Activated CD4-positive, alpha-beta T cell treated with anti-CD3 and anti-CD28 coated beads, Interleukin-10, Interleukin-2, amounts not matched to agents 100 ng/mL and 50 ng/mL, durations not matched to agents 16 hours and 8 hours (primary cell): ENCODE measurements around the gene IL12A.
A peak's percentile ranks its signal among the peaks of the same experiment; 100 is the strongest.

ENCODE experiments used
- DNase-seq: peaks from one replicate; pipeline ENCODE4 v3.0.0-alpha.2; 2020

The IL12A gene

DNA sequence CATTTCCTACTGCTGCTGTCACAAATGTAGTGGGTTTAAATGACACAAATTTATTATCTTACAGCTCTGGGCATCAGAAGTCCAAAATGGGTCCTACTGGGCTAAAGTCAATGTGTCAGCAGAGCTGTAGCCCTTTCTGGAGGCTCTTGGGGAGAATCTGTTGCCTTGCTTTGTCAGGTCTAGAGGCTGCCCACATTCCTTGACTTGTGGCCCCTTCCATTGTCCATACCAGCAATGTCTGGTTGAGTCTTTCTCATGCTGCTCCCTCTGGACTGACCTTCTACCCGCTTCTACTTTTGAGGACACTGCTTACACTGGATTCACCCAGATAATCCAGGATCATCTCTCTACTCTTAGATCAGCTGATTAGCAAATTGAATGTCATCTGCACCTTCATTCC lies 3.0 kb downstream of the IL12A start:
- no peak for DNase-seq

- no peak for DNase-seq
Measured at GRCh38 chr3:159992589-159992988, 4.0 kb downstream of the IL12A start.

- DNase-seq = no peak
Measured at GRCh38 chr3:159994182-159994581, 5.5 kb downstream of the IL12A start.

DNA sequence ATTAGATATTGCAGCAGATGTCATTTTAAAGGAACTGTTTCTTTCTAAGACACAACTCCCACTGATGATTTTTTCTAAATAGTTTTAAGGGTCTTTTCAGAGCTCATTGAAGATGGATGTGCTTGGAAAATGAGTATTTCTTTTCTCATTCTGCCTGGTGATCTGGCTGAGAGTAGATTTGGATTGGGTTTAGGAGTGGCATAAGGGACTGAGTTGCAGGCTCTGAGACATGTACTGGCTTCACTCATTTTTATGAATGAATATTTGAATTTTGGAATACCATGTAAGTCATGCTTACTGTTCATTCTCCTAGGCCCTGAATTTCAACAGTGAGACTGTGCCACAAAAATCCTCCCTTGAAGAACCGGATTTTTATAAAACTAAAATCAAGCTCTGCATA lies 6.5 kb downstream of the IL12A start:
- DNase-seq = no peak

GRCh38 chr3:159996018-159996417 lies 7.4 kb downstream of the IL12A start:
- DNase-seq = no peak

DNA sequence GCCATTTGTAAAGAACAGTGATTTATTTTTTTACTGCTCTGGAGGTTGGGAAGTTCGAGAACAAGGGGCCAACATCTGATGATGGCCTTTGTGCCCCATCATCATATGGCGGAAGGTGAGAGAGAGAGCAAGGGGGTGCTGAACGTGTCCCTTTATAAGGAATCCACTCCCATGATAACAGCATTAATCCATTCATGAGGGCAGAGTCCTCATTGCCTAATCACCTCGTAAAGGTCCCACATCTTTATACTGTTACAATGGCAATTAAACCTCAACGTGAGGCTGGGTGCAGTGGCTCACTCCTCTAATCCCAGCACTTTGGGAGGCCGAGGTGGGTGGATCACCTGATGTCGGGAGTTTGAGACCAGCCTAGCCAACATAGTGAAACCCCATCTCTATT lies 8.3 kb downstream of the IL12A start:
- DNase-seq = no peak

GRCh38 chr3:160001148-160001760 lies 12.6 kb downstream of the IL12A start:
- no peak for DNase-seq

GRCh38 chr3:160001850-160002623 lies 13.4 kb downstream of the IL12A start:
- no peak for DNase-seq

GRCh38 chr3:160003520-160004128 lies 15.0 kb downstream of the IL12A start:
- DNase-seq = peak; percentile 77

DNA sequence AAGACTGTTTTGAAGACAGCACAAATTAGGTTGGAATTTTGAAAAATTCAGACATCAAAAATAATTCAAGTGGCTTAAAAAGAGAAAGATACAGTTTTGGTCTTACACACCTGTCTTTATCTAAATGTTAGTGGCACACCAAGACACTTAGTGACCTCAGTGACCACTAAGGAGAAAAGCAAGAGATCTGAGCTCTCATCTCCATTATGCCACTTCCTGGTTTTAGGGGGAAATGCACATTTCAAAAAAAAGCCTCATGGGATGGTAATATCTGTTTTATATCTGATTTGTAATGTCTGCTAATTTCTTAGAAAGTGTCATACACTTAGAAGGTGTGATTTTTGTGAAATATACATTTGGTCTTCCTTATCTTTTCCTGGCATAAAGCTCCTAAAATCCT lies 16.4 kb downstream of the IL12A start:
- DNase-seq = no peak

DNA sequence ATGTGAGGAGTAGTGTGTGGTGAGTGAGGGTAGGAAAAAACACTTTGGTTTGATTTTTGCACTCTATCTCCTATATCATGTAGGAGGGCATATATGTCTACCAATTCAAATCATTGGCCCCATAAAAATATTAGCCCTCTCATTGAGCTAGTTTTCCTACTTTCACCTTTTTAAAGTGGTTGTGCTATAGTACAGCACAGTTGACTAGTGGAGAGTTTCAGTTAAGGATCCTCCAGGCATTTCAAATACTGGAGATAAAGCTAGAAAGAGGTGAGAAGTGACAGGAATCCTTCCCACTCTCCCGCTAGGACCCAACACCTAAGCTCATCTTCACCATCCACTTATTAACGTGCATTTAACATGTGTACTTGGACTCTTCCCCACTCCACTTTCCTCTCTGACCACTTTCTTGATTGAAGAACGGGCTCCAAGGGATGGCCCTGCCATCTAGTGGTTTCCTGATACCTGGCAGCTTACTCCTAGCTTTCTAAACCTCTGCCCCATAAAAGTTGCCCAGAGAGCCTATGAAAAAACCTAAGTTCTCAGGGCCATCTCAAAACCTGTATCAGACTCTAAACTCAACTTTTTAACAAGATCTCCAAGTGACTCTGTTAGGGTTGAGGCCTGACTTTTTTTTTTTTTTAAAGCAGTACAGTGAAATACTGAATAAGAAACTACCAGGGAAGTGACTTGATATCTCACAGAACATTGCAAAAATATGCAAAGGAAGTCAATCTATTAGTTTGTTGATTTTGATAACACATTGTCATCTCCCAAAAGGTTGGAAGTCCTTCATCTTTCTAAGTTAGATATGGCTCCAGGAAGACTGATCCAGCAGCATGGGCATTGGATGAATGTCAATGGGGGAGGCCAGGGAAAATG lies 17.9 kb downstream of the IL12A start:
- DNase-seq = peak; percentile 65

- DNase-seq = no peak
Measured at GRCh38 chr3:160008961-160009360, 20.3 kb downstream of the IL12A start.

GRCh38 chr3:160009525-160009924 lies 20.9 kb downstream of the IL12A start:
- DNase-seq = no peak

GRCh38 chr3:160010578-160010977 lies 21.9 kb downstream of the IL12A start:
- DNase-seq = peak; percentile 70

DNA sequence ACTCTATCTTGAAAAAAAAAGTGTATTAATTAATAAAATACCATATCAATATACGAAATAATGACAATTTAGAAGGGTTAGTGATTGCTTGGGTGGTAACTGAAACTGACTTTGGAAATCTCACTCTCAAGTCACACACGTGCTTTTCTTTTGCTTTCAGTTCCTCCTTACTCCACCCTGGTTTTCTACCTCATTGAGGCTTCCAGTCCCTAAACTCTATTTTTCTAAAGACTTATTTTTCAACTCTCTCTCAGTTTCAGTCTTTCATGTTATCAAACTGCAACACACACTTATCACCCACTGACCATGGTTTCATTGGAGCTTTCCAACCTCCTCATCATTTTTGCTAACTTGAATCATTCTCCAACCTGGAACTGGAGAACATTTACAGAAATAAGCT lies 23.5 kb downstream of the IL12A start:
- DNase-seq = peak; percentile 72

DNA sequence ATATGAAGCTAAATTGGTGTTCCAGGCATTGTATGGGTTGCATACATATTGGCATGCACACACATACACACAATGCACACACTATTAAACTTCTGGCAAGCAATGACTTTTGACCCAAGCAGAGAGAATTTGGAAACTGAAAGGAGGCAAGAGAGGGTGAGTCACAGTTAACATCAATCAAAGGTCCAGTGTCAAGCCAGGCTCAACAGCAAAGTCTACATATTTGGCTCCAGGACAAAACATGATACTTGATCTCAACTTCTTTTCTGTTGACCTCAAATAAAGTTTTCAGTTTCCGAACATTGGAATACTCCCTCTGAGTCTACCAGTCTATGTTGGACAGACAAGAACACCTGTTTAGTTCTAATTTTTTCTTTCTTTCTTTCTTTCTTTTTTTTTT lies 28.3 kb downstream of the IL12A start:
- DNase-seq = no peak

- no peak for DNase-seq
Measured at GRCh38 chr3:160018959-160019358, 30.3 kb downstream of the IL12A start.

- DNase-seq = no peak
Measured at GRCh38 chr3:160020057-160020711, 31.5 kb downstream of the IL12A start.

GRCh38 chr3:160022068-160022467 lies 33.4 kb downstream of the IL12A start:
- no peak for DNase-seq

- DNase-seq = no peak
Measured at GRCh38 chr3:160023476-160023875, 34.8 kb downstream of the IL12A start.

- peak; percentile 93 for DNase-seq
Measured at GRCh38 chr3:160027541-160028195, 39.0 kb downstream of the IL12A start.

DNA sequence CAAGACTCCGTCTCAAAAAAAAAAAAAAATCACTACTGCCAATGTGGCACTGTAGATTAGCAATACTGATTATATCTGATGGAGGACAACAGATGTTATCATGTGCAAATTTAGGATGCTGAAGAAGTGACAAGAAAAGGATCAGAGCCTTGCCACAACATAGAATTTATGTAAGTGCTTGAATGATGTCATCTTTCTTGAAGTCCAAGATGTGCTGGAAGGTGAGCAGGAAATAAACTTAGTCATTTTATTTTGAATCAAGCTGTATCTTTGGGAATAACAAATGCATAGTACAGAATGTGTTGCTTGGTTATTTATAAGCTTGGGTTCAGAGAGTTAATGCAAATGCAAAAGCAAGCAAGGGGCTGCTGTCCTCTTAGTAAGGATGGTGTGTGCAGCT lies 47.1 kb downstream of the IL12A start:
- DNase-seq = no peak
